Measurements from ENCODE around the gene TBL2.

DNA sequence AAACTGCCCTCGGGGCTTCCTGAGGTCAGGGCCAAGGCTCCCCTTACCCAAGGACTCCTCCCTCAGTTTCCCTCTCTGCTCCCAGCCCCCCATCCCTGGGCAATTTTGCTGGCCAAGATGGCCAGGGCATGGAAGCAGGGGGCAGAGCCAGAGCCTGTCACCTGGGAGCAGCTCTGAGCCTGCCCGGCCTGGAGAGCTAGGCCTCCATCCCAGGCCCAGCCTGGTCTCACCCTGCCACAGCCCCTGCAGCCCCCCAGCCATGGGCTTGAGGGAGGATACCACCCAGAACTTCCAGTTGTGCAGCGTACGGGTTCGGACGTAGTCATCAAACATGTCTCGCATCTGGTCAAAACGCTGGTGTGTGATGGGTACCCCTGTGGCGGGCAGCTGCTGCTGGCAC, 17.0 kb upstream of the TBL2 start:
- TF ChIP-seq, protein P1, sequence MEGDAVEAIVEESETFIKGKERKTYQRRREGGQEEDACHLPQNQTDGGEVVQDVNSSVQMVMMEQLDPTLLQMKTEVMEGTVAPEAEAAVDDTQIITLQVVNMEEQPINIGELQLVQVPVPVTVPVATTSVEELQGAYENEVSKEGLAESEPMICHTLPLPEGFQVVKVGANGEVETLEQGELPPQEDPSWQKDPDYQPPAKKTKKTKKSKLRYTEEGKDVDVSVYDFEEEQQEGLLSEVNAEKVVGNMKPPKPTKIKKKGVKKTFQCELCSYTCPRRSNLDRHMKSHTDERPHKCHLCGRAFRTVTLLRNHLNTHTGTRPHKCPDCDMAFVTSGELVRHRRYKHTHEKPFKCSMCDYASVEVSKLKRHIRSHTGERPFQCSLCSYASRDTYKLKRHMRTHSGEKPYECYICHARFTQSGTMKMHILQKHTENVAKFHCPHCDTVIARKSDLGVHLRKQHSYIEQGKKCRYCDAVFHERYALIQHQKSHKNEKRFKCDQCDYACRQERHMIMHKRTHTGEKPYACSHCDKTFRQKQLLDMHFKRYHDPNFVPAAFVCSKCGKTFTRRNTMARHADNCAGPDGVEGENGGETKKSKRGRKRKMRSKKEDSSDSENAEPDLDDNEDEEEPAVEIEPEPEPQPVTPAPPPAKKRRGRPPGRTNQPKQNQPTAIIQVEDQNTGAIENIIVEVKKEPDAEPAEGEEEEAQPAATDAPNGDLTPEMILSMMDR (IDR thresholded peaks at IDR 0.05): no peak
- no peak for TF ChIP-seq POLR2A (IDR thresholded peaks at IDR 0.05)
- no peak for TF ChIP-seq EP300 (IDR thresholded peaks at IDR 0.05; ENCODE audit: low read depth)
- no peak for TF ChIP-seq POLR2AphosphoS5 (IDR thresholded peaks at IDR 0.05)
